Measurements from ENCODE around the gene NKX2-2. TPM values are rescaled to one million over a fixed set of nuclear protein-coding genes. Genes with fewer than 3 reads are reported as not detected.

Gene NKX2-2
- polyA plus RNA-seq, 2 of the 4 experiments (the other 2 are of a cell fraction), result not detected

- no peak overlapping the region for H3K4me2 ChIP-seq
- no peak for TF ChIP-seq CHD4 (IDR thresholded peaks at IDR 0.05; ENCODE audit: borderline replicate concordance)
- ATAC-seq (no peak), DNase-seq (ENCODE audit: low read depth in 1 of 2, low spot score in 1 of 2) (no peak), FAIRE-seq (no peak)
- ChIA-PET CTCF (no interaction called here), POLR2A (no interaction called here)
- H3K27ac ChIP-seq, result no peak overlapping the region
- 0 out of 3 replicates have a peak, but pooled peaks cover 5% of the 10 kb centered on the region for H3K4me1 ChIP-seq
- H3K9me3 ChIP-seq, result no peaks in the 10 kb centered on the region
- no peak overlapping the region for H3K4me3 ChIP-seq
Observed at GRCh38 chr20:21526776-21527175, 12.9 kb upstream of the NKX2-2 start.

GRCh38 chr20:21523895-21524294 lies 10.0 kb upstream of the NKX2-2 start:
- WGBS (ENCODE audit: missing lambda C conversion rate), result 62% methylated on average over 2 of the region's 2 CpGs
- H3K9me3 ChIP-seq, result no peaks in the 10 kb centered on the region
- DNase-seq (ENCODE audit: low read depth in 1 of 2, low spot score in 1 of 2), result no peak
- CTCF ChIA-PET, result interaction anchor here (0.7 to 8.2 kb wide), 4 partner anchors 17 to 687 kb away, joined by 3 to 86 read pairs (median 13); no protein-coding TSS in a partner anchor
- TF ChIP-seq CHD2 (IDR thresholded peaks at IDR 0.05; ENCODE audit: low read length, partially characterized antibody) (no peak), MAX (IDR thresholded peaks at IDR 0.05) (no peak), GATA3 (IDR thresholded peaks at IDR 0.05; ENCODE audit: borderline replicate concordance) (no peak), POLR2AphosphoS2 (conservative IDR thresholded peaks at IDR 0.05; ENCODE audit: low read length) (no peak), HMGXB4 (CRISPR knock-in tag; IDR thresholded peaks at IDR 0.05; ENCODE audit: borderline replicate concordance) (no peak), MAFK (IDR thresholded peaks at IDR 0.05; ENCODE audit: partially characterized antibody) (no peak)
- 0 out of 3 replicates have a peak, but pooled peaks cover 5% of the 10 kb centered on the region for H3K4me1 ChIP-seq
- no peak overlapping the region for H3K4me3 ChIP-seq
- ATAC-seq, result no peak
- H3K27ac ChIP-seq, result no peak overlapping the region
- no peak for FAIRE-seq
- H3K4me2 ChIP-seq, result no peak overlapping the region
- POLR2A ChIA-PET, result no interaction called here

- WGBS (ENCODE audit: missing lambda C conversion rate), result 12% methylated on average over 19 of the region's 19 CpGs
- H3K4me3 ChIP-seq, result peak overlapping the region; percentile 27; the same call in 1 of the 3 replicates
- H3K4me2 ChIP-seq, result peak overlapping the region; percentile 57
- no peak for FAIRE-seq
- H3K27ac ChIP-seq, result no peak overlapping the region
- H3K4me1 ChIP-seq, result 0 out of 3 replicates have a peak, but pooled peaks cover 5% of the 10 kb centered on the region
- DNase-seq (ENCODE audit: low read depth in 1 of 2, low spot score in 1 of 2), result no peak
- CTCF ChIA-PET, result interaction anchor here (3.4 to 8.2 kb wide), 2 partner anchors 16 to 288 kb away, joined by 13 to 86 read pairs; no protein-coding TSS in a partner anchor
- ATAC-seq, result no peak
- H3K9me3 ChIP-seq, result no peaks in the 10 kb centered on the region
- POLR2A ChIA-PET, result no interaction called here
- TF ChIP-seq ATOH8 (CRISPR knock-in tag; IDR thresholded peaks at IDR 0.05; ENCODE audit: low read depth) (no peak), FOSB (CRISPR knock-in tag; IDR thresholded peaks at IDR 0.05) (no peak), CTCF (IDR thresholded peaks at IDR 0.05) (no peak)
Observed at GRCh38 chr20:21523281-21523868, 9.5 kb upstream of the NKX2-2 start.

- ChIA-PET POLR2A (no interaction called here), CTCF (interaction anchor here (0.6 to 8.2 kb wide), 3 partner anchors 16 to 287 kb away, joined by 3 to 86 read pairs (median 13); no protein-coding TSS in a partner anchor)
- H3K4me3 ChIP-seq, result peak overlapping the region; percentile 27; the same call in 2 of the 3 replicates
- no peak for DNase-seq (ENCODE audit: low read depth in 1 of 2, low spot score in 1 of 2)
- 0 out of 3 replicates have a peak, but pooled peaks cover 5% of the 10 kb centered on the region for H3K4me1 ChIP-seq
- WGBS (ENCODE audit: missing lambda C conversion rate), result 27% methylated on average over 43 of the region's 86 CpGs
- no peaks in the 10 kb centered on the region for H3K9me3 ChIP-seq
- peak overlapping the region; percentile 57 for H3K4me2 ChIP-seq
- TF ChIP-seq CHD2 (IDR thresholded peaks at IDR 0.05; ENCODE audit: low read length, partially characterized antibody) (no peak), CBX8 (IDR thresholded peaks at IDR 0.05) (peak; percentile 64; the same call in 1 of the 2 replicates)
- no peak overlapping the region for H3K27ac ChIP-seq
- ATAC-seq, result no peak; a peak in 1 of 6 replicates
- FAIRE-seq, result no peak
Observed at GRCh38 chr20:21522481-21523280, 8.8 kb upstream of the NKX2-2 start.
